HCT116 (cell line): ENCODE results near the gene USP31. TPM values are rescaled to one million over a fixed set of nuclear protein-coding genes. Genes with fewer than 3 reads are reported as not detected.

Experiments
- ATAC-seq: fragments of 200-7000 bp; cut with Tn5 transposase; 2 replicates; pipeline ENCODE4 v1.9.1; 2020; ENCODE audit warnings: mild to moderate bottlenecking, moderate library complexity
- BruUV-seq: library from RNA; stranded (reverse); fragments of 400-500 nt; replicated peaks from 2 replicates; lab custom pipeline; 2021; lab: Mats Ljungman, UMichigan
- CTCF ChIA-PET: fragments of 300-600 bp; sonication (Branson Sonifier 250); formaldehyde crosslinking; loops from one replicate; lab custom pipeline; 2021; ENCODE audit warnings: antibody characterized with exemption; lab: Charles Lee
- POLR2A ChIA-PET: fragments of 300-600, 350-600 bp; sonication (Branson Sonifier 250); formaldehyde crosslinking; loops from one replicate; lab custom pipeline; 2021; ENCODE audit warnings: antibody characterized with exemption; lab: Charles Lee
- RAD21 ChIA-PET, 2 experiments: fragments of 300-600 bp; sonication (Branson Sonifier 250); formaldehyde crosslinking; loops; one replicate each; lab custom pipeline; 2023; ENCODE audit warnings: low total read pairs in 2 of 2; ENCODE audit not compliant: uncharacterized antibody in 2 of 2, unreplicated experiment in 2 of 2, low non-redundant PET in 1 of 2; lab: Charles Lee
- DNase-seq: peaks from one replicate; pipeline ENCODE4 v3.0.0-alpha.2; 2010; ENCODE audit warnings: low read depth, low spot score
- H2AFZ ChIP-seq: fragments of 200-600 bp; shearing (Covaris generic), sonication (generic); 2 replicates; pipeline ENCODE4 v1.6.1; 2017; ENCODE audit warnings: low read depth, mixed run types, mixed read lengths, antibody characterized with exemption, low read length; ENCODE audit not compliant: poor library complexity, severe bottlenecking
- H3K27ac ChIP-seq: 2 replicates; pipeline ENCODE4 v1.5.1; 2012; ENCODE audit warnings: low read depth, low read length
- H3K27me3 ChIP-seq: fragments of 200-600 bp; sonication (generic); 2 replicates; pipeline ENCODE4 v1.6.1; 2016; ENCODE audit warnings: mixed run types, low read length, mixed read lengths; ENCODE audit not compliant: insufficient read depth
- H3K36me3 ChIP-seq, 2 experiments: fragments of 200-500 bp in 1 of 2; fragments of 200-600 bp in 1 of 2; sonication (Bioruptor generic) in 1 of 2; sonication (generic) in 1 of 2; 2 replicates each; pipeline versions ENCODE4 v1.5.1 to v1.6.1; 2014 to 2016; ENCODE audit warnings: low read length in 2 of 2, inconsistent platforms in 1 of 2, mixed read lengths in 1 of 2, mixed run types in 1 of 2; ENCODE audit not compliant: insufficient read depth in 2 of 2, control insufficient read depth in 1 of 2
- H3K4me1 ChIP-seq, 2 experiments: fragments of 200-600 bp in 1 of 2; sonication (generic) in 1 of 2; 2 replicates each; pipeline versions ENCODE4 v1.5.1 to v1.6.1; 2012 to 2017; ENCODE audit warnings: low read length in 2 of 2, inconsistent platforms in 1 of 2, mild to moderate bottlenecking in 1 of 2, mixed read lengths in 1 of 2, mixed run types in 1 of 2, moderate library complexity in 1 of 2; ENCODE audit not compliant: insufficient read depth in 2 of 2, control insufficient read depth in 1 of 2
- H3K4me2 ChIP-seq: fragments of 200-600 bp; sonication (generic); 2 replicates; pipeline ENCODE4 v1.6.1; 2017; ENCODE audit warnings: mixed run types, low read length, mixed read lengths
- H3K4me3 ChIP-seq, 2 experiments: fragments of 200-600 bp in 1 of 2; sonication (generic) in 1 of 2; replicated peaks in 1 of 2; 2 replicates each; pipeline ENCODE4 v1.5.1; 2011 to 2016; ENCODE audit warnings: low read length in 2 of 2, control low read depth in 1 of 2, low read depth in 1 of 2, mild to moderate bottlenecking in 1 of 2, mixed read lengths in 1 of 2, mixed run types in 1 of 2
- H3K79me2 ChIP-seq: fragments of 200-600 bp; sonication (generic); 2 replicates; pipeline ENCODE4 v1.6.1; 2017; ENCODE audit warnings: mild to moderate bottlenecking, mixed run types, low read length, moderate library complexity, mixed read lengths; ENCODE audit not compliant: insufficient read depth
- H3K9ac ChIP-seq: fragments of 200-600 bp; sonication (generic); 2 replicates; pipeline ENCODE4 v1.6.1; 2016; ENCODE audit warnings: low read length, mixed read lengths
- H3K9me2 ChIP-seq: fragments of 200-600 bp; sonication (generic), shearing (Covaris generic); 2 replicates; pipeline ENCODE4 v1.6.1; 2017; ENCODE audit warnings: mixed run types, mild to moderate bottlenecking, moderate library complexity; ENCODE audit not compliant: insufficient read depth
- H3K9me3 ChIP-seq, 2 experiments: fragments of 200-500 bp in 1 of 2; fragments of 200-600 bp in 1 of 2; sonication (Bioruptor generic) in 1 of 2; sonication (generic) in 1 of 2; 2 replicates each; pipeline ENCODE4 v1.6.1; 2014 to 2017; ENCODE audit warnings: low read length in 2 of 2, mixed read lengths in 2 of 2, inconsistent platforms in 1 of 2, low read depth in 1 of 2, mild to moderate bottlenecking in 1 of 2, mixed run types in 1 of 2, moderate library complexity in 1 of 2; ENCODE audit not compliant: control insufficient read depth in 1 of 2, insufficient read depth in 1 of 2
- H4K20me1 ChIP-seq: fragments of 200-600 bp; sonication (generic), shearing (Covaris generic); 2 replicates; pipeline ENCODE4 v1.6.1; 2017; ENCODE audit warnings: mixed run types, mild to moderate bottlenecking, moderate library complexity; ENCODE audit not compliant: insufficient read depth
- CEBPB ChIP-seq: IDR thresholded peaks from 2 replicates; pipeline ENCODE4 v1.6.1; 2012; ENCODE audit warnings: low read depth
- CTCF ChIP-seq, 3 experiments: fragments of 200-600 bp in 1 of 3; sonication (generic) in 1 of 3; IDR thresholded peaks in 2 of 3; conservative IDR thresholded peaks in 1 of 3; 2 replicates each; pipeline ENCODE4 v1.5.1; 2012 to 2017; ENCODE audit warnings: low read depth in 2 of 3, low read length in 2 of 3, antibody characterized with exemption in 1 of 3, borderline replicate concordance in 1 of 3, control low read depth in 1 of 3, mild to moderate bottlenecking in 1 of 3, mixed read lengths in 1 of 3, mixed run types in 1 of 3, moderate library complexity in 1 of 3; ENCODE audit not compliant: insufficient read depth in 1 of 3
- EGR1 ChIP-seq: IDR thresholded peaks from 2 replicates; pipeline ENCODE4 v1.6.1; 2012; ENCODE audit warnings: low read depth
- FOSL1 ChIP-seq: IDR thresholded peaks from 2 replicates; pipeline ENCODE4 v1.6.1; 2012; ENCODE audit warnings: low read depth
- JUND ChIP-seq: IDR thresholded peaks from 2 replicates; pipeline ENCODE4 v1.6.1; 2012
- POLR2A ChIP-seq: IDR thresholded peaks from 2 replicates; pipeline ENCODE4 v1.7.0; 2011; ENCODE audit warnings: borderline replicate concordance; ENCODE audit not compliant: insufficient read depth, insufficient read length; ENCODE audit errors: extremely low read depth
- POLR2AphosphoS5 ChIP-seq: IDR thresholded peaks from 2 replicates; pipeline ENCODE4 v1.6.1; 2011; ENCODE audit warnings: mild to moderate bottlenecking, low read depth, low read length, moderate library complexity
- RAD21 ChIP-seq: IDR thresholded peaks from 2 replicates; pipeline ENCODE4 v1.6.1; 2012; ENCODE audit warnings: low read depth, mild to moderate bottlenecking
- SIN3A ChIP-seq: IDR thresholded peaks from 2 replicates; pipeline ENCODE4 v1.6.1; 2012; ENCODE audit warnings: low read depth
- SP1 ChIP-seq: IDR thresholded peaks from 2 replicates; pipeline ENCODE4 v1.6.1; 2012; ENCODE audit warnings: low read depth
- SRF ChIP-seq: IDR thresholded peaks from 2 replicates; pipeline ENCODE4 v1.6.1; 2012; ENCODE audit warnings: low read depth
- TCF7L2 ChIP-seq: IDR thresholded peaks from 2 replicates; pipeline ENCODE4 v1.7.0; 2011; ENCODE audit warnings: borderline replicate concordance, inconsistent platforms; ENCODE audit not compliant: insufficient read depth, insufficient read length; ENCODE audit errors: extremely low read depth
- YY1 ChIP-seq: IDR thresholded peaks from 2 replicates; pipeline ENCODE4 v1.6.1; 2011; ENCODE audit warnings: low read length, low read depth, moderate library complexity, mild to moderate bottlenecking; ENCODE audit not compliant: insufficient replicate concordance; ENCODE audit errors: extremely low read depth
- ZNF274 ChIP-seq: fragments of 200-500 bp; sonication (Bioruptor generic); IDR thresholded peaks from 2 replicates; pipeline ENCODE4 v1.6.1; 2014; ENCODE audit warnings: mild to moderate bottlenecking, low read depth, low read length, inconsistent platforms
- intact Hi-C: fragments of 100-400 bp; cut with micrococcal nuclease; formaldehyde crosslinking; loops from 2 replicates; pipeline ENCODE4 v1.10.0; 2022
- total RNA-seq: library from RNA; stranded (reverse); gene quantifications from one replicate; pipeline ENCODE4 v1.2.1, GENCODE V29; 2021; ENCODE audit not compliant: unreplicated experiment
- TF ChIP-seq, protein P1 (sequence below): IDR thresholded peaks from 2 replicates; pipeline ENCODE4 v1.6.1; 2012
- TF ChIP-seq, protein P2 (sequence below): IDR thresholded peaks from 2 replicates; pipeline ENCODE4 v1.6.1; 2012

USP31 gene
- total RNA-seq, 1 experiment from 2014 or later, result 12.2 TPM

- H3K9me3 ChIP-seq, result no peaks in the 10 kb centered on the region
- BruUV-seq, result no TSS peak
- no peaks in the 10 kb centered on the region for H3K9me2 ChIP-seq
- intact Hi-C loops, result loop anchor here (10.0 kb wide), 1 partner anchor 353 kb away; no protein-coding TSS in a partner anchor
- H4K20me1 ChIP-seq, result no peaks in the 10 kb centered on the region
- H3K4me1 ChIP-seq, result no peaks in the 10 kb centered on the region
- no peak overlapping the region for H2AFZ ChIP-seq
- H3K4me2 ChIP-seq, result no peak overlapping the region
- ChIA-PET POLR2A (no interaction called here), CTCF (no interaction called here)
- H3K36me3 ChIP-seq, result peaks cover 2 to 4% of the 10 kb centered on the region in 2 experiments; a peak in 3 of 4 replicates
- no peak overlapping the region for H3K9ac ChIP-seq
- no peak overlapping the region for H3K4me3 ChIP-seq
- no peaks in the 10 kb centered on the region; the same call in 1 of the 2 replicates for H3K79me2 ChIP-seq
- no peak overlapping the region for H3K27ac ChIP-seq
- no peak for ATAC-seq
- no peak for TF ChIP-seq CEBPB
- TF ChIP-seq ZNF274, result no peak
- TF ChIP-seq TCF7L2, result no peak
- no peak for TF ChIP-seq SIN3A
- no peak for TF ChIP-seq CTCF (IDR thresholded peaks at IDR 0.05 in 2 of 3, conservative IDR thresholded peaks at IDR 0.05 in 1 of 3; ENCODE audit: borderline replicate concordance in 1 of 3, insufficient read depth in 1 of 3, low read depth in 2 of 3, low read length in 2 of 3)
- TF ChIP-seq YY1, result no peak
- TF ChIP-seq POLR2A, result no peak
- TF ChIP-seq, protein P1, sequence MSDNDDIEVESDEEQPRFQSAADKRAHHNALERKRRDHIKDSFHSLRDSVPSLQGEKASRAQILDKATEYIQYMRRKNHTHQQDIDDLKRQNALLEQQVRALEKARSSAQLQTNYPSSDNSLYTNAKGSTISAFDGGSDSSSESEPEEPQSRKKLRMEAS, result no peak
- TF ChIP-seq EGR1, result no peak
- no peak for TF ChIP-seq SP1
- TF ChIP-seq RAD21, result no peak
- TF ChIP-seq FOSL1, result no peak
- no peak for TF ChIP-seq SRF
- TF ChIP-seq POLR2AphosphoS5, result no peak
- TF ChIP-seq JUND, result no peak
- TF ChIP-seq, protein P2, sequence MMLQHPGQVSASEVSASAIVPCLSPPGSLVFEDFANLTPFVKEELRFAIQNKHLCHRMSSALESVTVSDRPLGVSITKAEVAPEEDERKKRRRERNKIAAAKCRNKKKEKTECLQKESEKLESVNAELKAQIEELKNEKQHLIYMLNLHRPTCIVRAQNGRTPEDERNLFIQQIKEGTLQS, result no peak
- TF ChIP-seq, all 23 proteins: peak for 0
- DNase-seq, result no peak
- RAD21 ChIA-PET, result no interaction called here
- no peaks in the 10 kb centered on the region for H3K27me3 ChIP-seq
Measured at GRCh38 chr16:23081675-23082119, 67.6 kb downstream of the USP31 start.
